H1 (cell line): ENCODE measurements around the gene VWF. TPM values are rescaled to one million over a fixed set of nuclear protein-coding genes. Genes with fewer than 3 reads are reported as not detected.

Experiments
- CTCF ChIA-PET: fragments of 300-600 bp; sonication (Branson Sonifier 250); formaldehyde crosslinking; loops from one replicate; lab custom pipeline; 2021; ENCODE audit not compliant: partially characterized antibody; lab: Charles Lee
- POLR2A ChIA-PET: fragments of 300-600 bp; sonication (Branson Sonifier 250); formaldehyde crosslinking; loops from one replicate; lab custom pipeline; 2021; ENCODE audit warnings: inconsistent platforms; ENCODE audit not compliant: partially characterized antibody; lab: Charles Lee
- DNase-seq, 2 experiments: peaks; one replicate each; pipeline versions ENCODE4 v3.0.0 to v3.0.0-alpha.2; 2010 to 2022; ENCODE audit warnings: low spot score in 2 of 2, low read depth in 1 of 2, mixed read lengths in 1 of 2
- FAIRE-seq: peaks from 2 replicates; lab custom pipeline; 2011; peaks lifted over from hg19 to GRCh38; lab: Jason Lieb, UNC
- H2AFZ ChIP-seq: 2 replicates; pipeline ENCODE4 v1.8.1; 2012; ENCODE audit warnings: low read length, inconsistent platforms
- H2AK5ac ChIP-seq: 2 replicates; pipeline ENCODE4 v1.6.1; 2013; ENCODE audit warnings: low read depth, low read length
- H2BK120ac ChIP-seq: replicated peaks from 2 replicates; pipeline ENCODE3; 2013; ENCODE audit warnings: low read depth, low read length, inconsistent platforms
- H2BK12ac ChIP-seq: 2 replicates; pipeline ENCODE4 v1.6.1; 2013; ENCODE audit warnings: low read depth, low read length
- H2BK15ac ChIP-seq: 2 replicates; pipeline ENCODE4 v1.6.1; 2013; ENCODE audit warnings: low read length
- H2BK20ac ChIP-seq: 2 replicates; pipeline ENCODE4 v1.6.1; 2013; ENCODE audit warnings: low read length
- H2BK5ac ChIP-seq: 2 replicates; pipeline ENCODE4 v1.6.1; 2013; ENCODE audit warnings: low read depth, low read length
- H3K14ac ChIP-seq: 2 replicates; pipeline ENCODE4 v1.6.1; 2013; ENCODE audit warnings: inconsistent platforms; ENCODE audit not compliant: insufficient read length
- H3K18ac ChIP-seq: 2 replicates; pipeline ENCODE4 v1.6.1; 2013; ENCODE audit warnings: low read length; ENCODE audit errors: extremely low read depth
- H3K23ac ChIP-seq: 2 replicates; pipeline ENCODE4 v1.6.1; 2013; ENCODE audit warnings: inconsistent platforms; ENCODE audit not compliant: insufficient read length
- H3K23me2 ChIP-seq: 2 replicates; pipeline ENCODE4 v1.6.1; 2013; ENCODE audit warnings: low read depth, low read length
- H3K27ac ChIP-seq: 2 replicates; pipeline ENCODE4 v1.6.1; 2011; ENCODE audit warnings: low read depth, low read length, inconsistent platforms
- H3K27me3 ChIP-seq, 4 experiments: replicated peaks in 1 of 4; 1 replicate in 1 of 4; 2 replicates in 3 of 4; pipeline versions ENCODE4 v1.6.1 to v1.8.1; 2011 to 2013; ENCODE audit warnings: low read length in 3 of 4, mild to moderate bottlenecking in 3 of 4, inconsistent platforms in 2 of 4, mixed read lengths in 2 of 4, moderate library complexity in 1 of 4; ENCODE audit not compliant: control insufficient read depth in 3 of 4, insufficient read depth in 3 of 4; ENCODE audit errors: extremely low read depth in 1 of 4
- H3K36me3 ChIP-seq, 4 experiments: 2 replicates each; pipeline versions ENCODE4 v1.6.1 to v1.8.1; 2011 to 2013; ENCODE audit warnings: mild to moderate bottlenecking in 4 of 4, low read length in 3 of 4, moderate library complexity in 2 of 4, control low read depth in 1 of 4, inconsistent platforms in 1 of 4; ENCODE audit not compliant: insufficient read depth in 4 of 4, control insufficient read depth in 2 of 4
- H3K4ac ChIP-seq: replicated peaks from 2 replicates; pipeline ENCODE3; 2013; ENCODE audit warnings: low read length, low read depth, mixed read lengths, inconsistent platforms; ENCODE audit not compliant: insufficient read length
- H3K4me1 ChIP-seq, 4 experiments: replicated peaks in 1 of 4; 1 replicate in 1 of 4; 2 replicates in 3 of 4; pipeline versions ENCODE4 v1.6.1 to v1.8.1; 2011 to 2013; ENCODE audit warnings: low read length in 3 of 4, inconsistent platforms in 2 of 4, mixed read lengths in 1 of 4; ENCODE audit not compliant: insufficient read depth in 4 of 4, control insufficient read depth in 3 of 4
- H3K4me2 ChIP-seq, 2 experiments: 2 replicates each; pipeline versions ENCODE4 v1.6.1 to v1.8.1; 2011 to 2013; ENCODE audit warnings: low read depth in 2 of 2, low read length in 2 of 2, control low read depth in 1 of 2, inconsistent platforms in 1 of 2, mild to moderate bottlenecking in 1 of 2; ENCODE audit not compliant: insufficient read depth in 1 of 2
- H3K4me3 ChIP-seq, 4 experiments: fragments of 200-600, 300-600 bp in 1 of 4; sonication (generic), shearing (Covaris generic), sonication (Bioruptor Twin) in 1 of 4; 2 replicates each; pipeline versions ENCODE4 v1.5.1 to v1.8.1; 2011 to 2016; ENCODE audit warnings: low read length in 4 of 4, low read depth in 3 of 4, control low read depth in 2 of 4, inconsistent platforms in 2 of 4, mild to moderate bottlenecking in 2 of 4, mixed read lengths in 1 of 4, moderate library complexity in 1 of 4; ENCODE audit not compliant: insufficient read depth in 2 of 4; ENCODE audit errors: extremely low read depth in 1 of 4
- H3K56ac ChIP-seq: replicated peaks from 2 replicates; pipeline ENCODE3; 2013; ENCODE audit warnings: low read depth, mild to moderate bottlenecking, mixed read lengths, low read length, inconsistent platforms; ENCODE audit not compliant: insufficient read length
- H3K79me1 ChIP-seq: 2 replicates; pipeline ENCODE4 v1.6.1; 2013; ENCODE audit warnings: low read depth, low read length, control low read depth
- H3K79me2 ChIP-seq, 2 experiments: 2 replicates each; pipeline versions ENCODE4 v1.6.1 to v1.8.1; 2012 to 2013; ENCODE audit warnings: low read length in 2 of 2, mild to moderate bottlenecking in 2 of 2, inconsistent platforms in 1 of 2; ENCODE audit not compliant: insufficient read depth in 2 of 2, control insufficient read depth in 1 of 2
- H3K9ac ChIP-seq, 4 experiments: replicated peaks in 1 of 4; 1 replicate in 1 of 4; 2 replicates in 3 of 4; pipeline versions ENCODE4 v1.6.1 to v1.8.1; 2011 to 2013; ENCODE audit warnings: low read depth in 3 of 4, low read length in 3 of 4, control low read depth in 2 of 4, mild to moderate bottlenecking in 2 of 4, moderate library complexity in 2 of 4, inconsistent platforms in 1 of 4; ENCODE audit errors: extremely low read depth in 1 of 4
- H3K9me3 ChIP-seq, 2 experiments: 2 replicates each; pipeline versions ENCODE4 v1.6.1 to v1.8.1; 2012 to 2013; ENCODE audit warnings: mild to moderate bottlenecking in 2 of 2, moderate library complexity in 2 of 2, control low read depth in 1 of 2, inconsistent platforms in 1 of 2, low read depth in 1 of 2, low read length in 1 of 2, mixed read lengths in 1 of 2; ENCODE audit not compliant: insufficient read depth in 2 of 2
- H4K20me1 ChIP-seq, 2 experiments: replicated peaks in 1 of 2; 2 replicates each; pipeline versions ENCODE3 to v1.8.1; 2011 to 2013; ENCODE audit warnings: inconsistent platforms in 2 of 2, low read length in 2 of 2, mild to moderate bottlenecking in 1 of 2; ENCODE audit not compliant: insufficient read depth in 2 of 2, control insufficient read depth in 1 of 2
- H4K5ac ChIP-seq: 2 replicates; pipeline ENCODE4 v1.6.1; 2013; ENCODE audit warnings: low read length, low read depth, mixed read lengths, inconsistent platforms; ENCODE audit not compliant: insufficient read length
- H4K8ac ChIP-seq: 2 replicates; pipeline ENCODE4 v1.8.0; 2013; ENCODE audit warnings: mild to moderate bottlenecking, moderate library complexity, low read length, inconsistent platforms; ENCODE audit not compliant: insufficient read depth; ENCODE audit errors: extremely low read depth
- H4K91ac ChIP-seq: replicated peaks from 2 replicates; pipeline ENCODE3; 2013; ENCODE audit warnings: low read length, mixed read lengths, inconsistent platforms; ENCODE audit not compliant: insufficient read length
- ASH2L ChIP-seq: fragments of 200-600, 300-600 bp; sonication (generic); IDR thresholded peaks from one replicate; pipeline ENCODE4 v1.7.1; 2017; ENCODE audit warnings: low read length
- CBX5 ChIP-seq: fragments of 300-800, 300-1000 bp; sonication (generic); IDR thresholded peaks from 2 replicates; pipeline ENCODE4 v1.7.1; 2016; ENCODE audit warnings: antibody characterized with exemption, low read length, low read depth
- CEBPB ChIP-seq: IDR thresholded peaks from 2 replicates; pipeline ENCODE4 v1.6.1; 2012; ENCODE audit warnings: low read depth, low read length
- CREB1 ChIP-seq: IDR thresholded peaks from 2 replicates; pipeline ENCODE4 v1.6.1; 2012; ENCODE audit warnings: inconsistent platforms
- CTBP2 ChIP-seq: IDR thresholded peaks from 2 replicates; pipeline ENCODE4 v1.7.0; 2011; ENCODE audit warnings: borderline replicate concordance, mild to moderate bottlenecking, moderate library complexity, mixed read lengths, low read length; ENCODE audit not compliant: insufficient read depth, insufficient read length
- HDAC6 ChIP-seq: IDR thresholded peaks from one replicate; pipeline ENCODE4 v1.7.1; 2012; ENCODE audit warnings: low read depth, mild to moderate bottlenecking, inconsistent platforms, low read length, moderate library complexity
- KDM4A ChIP-seq: IDR thresholded peaks from one replicate; pipeline ENCODE4 v1.7.1; 2012; ENCODE audit warnings: low read depth, mild to moderate bottlenecking, moderate library complexity, low read length, inconsistent platforms; ENCODE audit not compliant: severe bottlenecking
- RAD21 ChIP-seq, 2 experiments: IDR thresholded peaks in 1 of 2; conservative IDR thresholded peaks in 1 of 2; 2 replicates each; pipeline ENCODE4 v1.6.1; 2011; ENCODE audit warnings: low read depth in 2 of 2, low read length in 2 of 2, improper control_type of control experiment in 1 of 2, inconsistent platforms in 1 of 2, mild to moderate bottlenecking in 1 of 2, moderate library complexity in 1 of 2
- SIN3A ChIP-seq, 2 experiments: IDR thresholded peaks in 1 of 2; conservative IDR thresholded peaks in 1 of 2; 2 replicates each; pipeline ENCODE4 v1.6.1; 2011 to 2012; ENCODE audit warnings: low read length in 2 of 2, improper control_type of control experiment in 1 of 2, low read depth in 1 of 2, mild to moderate bottlenecking in 1 of 2
- SUZ12 ChIP-seq: fragments of 200-600 bp; sonication (generic); IDR thresholded peaks from 2 replicates; pipeline ENCODE4 v1.6.1; 2012; ENCODE audit warnings: mild to moderate bottlenecking, inconsistent platforms, low read length, moderate library complexity, mixed read lengths
- ZNF274 ChIP-seq: IDR thresholded peaks from 2 replicates; pipeline ENCODE4 v1.7.0; 2012; ENCODE audit warnings: low read length, borderline replicate concordance; ENCODE audit errors: extremely low read depth
- WGBS, 2 experiments: shearing (Covaris generic) in 1 of 2; methylation state at CpG; one replicate each; pipeline versions ENCODE4 v1.1.6 to v1.1.7; 2013 to 2015; ENCODE audit warnings: low lambda C conversion rate in 2 of 2, mixed read lengths in 2 of 2, inconsistent platforms in 1 of 2, low coverage in 1 of 2, missing lambda C conversion rate in 1 of 2; ENCODE audit not compliant: insufficient replicate concordance in 2 of 2, insufficient coverage in 1 of 2, insufficient read length in 1 of 2; ENCODE audit errors: extremely low coverage in 1 of 2, missing lambda C conversion rate in 1 of 2; 5-methylcytosine and 5-hydroxymethylcytosine counted together
- polyA plus RNA-seq, 7 experiments: library from polyadenylated mRNA; depleted of rRNA in 3 of 7; stranded (reverse) in 5 of 7; unstranded in 2 of 7; fragments of >200 nt in 5 of 7; fragments of 200-250 nt in 2 of 7; gene quantifications; 1 replicate in 5 of 7; 2 replicates in 1 of 7; 4 replicates in 1 of 7; pipeline versions ENCODE4 v1.2.1 to v1.2.3, GENCODE V29; 2011 to 2013; ENCODE audit warnings: missing spikeins in 2 of 7, mixed read lengths in 2 of 7
- total RNA-seq: library from RNA; stranded (reverse); fragmentation: NEBNext Ultra II Directional; extraction: Animal tissue kit (Norgen Biotek cat#: 25700); gene quantifications from 2 replicates; pipeline ENCODE4 v1.2.1, GENCODE V29; 2021
- TF ChIP-seq, protein P1 (sequence below): IDR thresholded peaks from 2 replicates; pipeline ENCODE4 v1.6.1; 2012; ENCODE audit warnings: inconsistent platforms

VWF gene
- total and polyA plus RNA-seq, 2 of the 8 experiments (the other 6 are each of a cell fraction or from before 2014, with no cell fraction given): 0.39 to 0.60 TPM

- CTCF ChIA-PET: interaction anchor here (0.9 to 1.2 kb wide), 3 partner anchors 127 to 148 kb away, joined by 3 to 5 read pairs (median 3); no protein-coding TSS in a partner anchor
- no peak for TF ChIP-seq HDAC6
- TF ChIP-seq CREB1: no peak
- TF ChIP-seq ZNF274: no peak
- no peak for TF ChIP-seq RAD21 (IDR thresholded peaks at IDR 0.05 in 1 of 2, conservative IDR thresholded peaks at IDR 0.05 in 1 of 2; ENCODE audit: low read depth in 2 of 2, low read length in 2 of 2)
- no peak for TF ChIP-seq SIN3A (conservative IDR thresholded peaks at IDR 0.05 in 1 of 2, IDR thresholded peaks at IDR 0.05 in 1 of 2; ENCODE audit: low read depth in 1 of 2, low read length in 2 of 2)
- no peak for TF ChIP-seq CBX5
- no peak for TF ChIP-seq ASH2L
- TF ChIP-seq, protein P1, sequence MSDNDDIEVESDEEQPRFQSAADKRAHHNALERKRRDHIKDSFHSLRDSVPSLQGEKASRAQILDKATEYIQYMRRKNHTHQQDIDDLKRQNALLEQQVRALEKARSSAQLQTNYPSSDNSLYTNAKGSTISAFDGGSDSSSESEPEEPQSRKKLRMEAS: no peak
- TF ChIP-seq CEBPB: no peak
- TF ChIP-seq CTBP2: no peak
- no peak for TF ChIP-seq KDM4A
- TF ChIP-seq SUZ12: no peak
Observed at GRCh38 chr12:6157482-6157881, 33.0 kb upstream of the VWF start.

More at GRCh38 chr12:6157482-6157881, 33.0 kb upstream of the VWF start:
- H2BK12ac ChIP-seq: no peak overlapping the region
- WGBS, 2 experiments: 86% methylated on average over 4 of the region's 4 CpGs; no CpG with 5 or more reads in 1 of the 2 experiments
- H3K9me3 ChIP-seq: no peaks in the 10 kb centered on the region; a peak in 1 of 4 replicates
- H3K18ac ChIP-seq: no peak overlapping the region
- H3K4ac ChIP-seq: no peak overlapping the region
- H3K4me1 ChIP-seq: no peaks in the 10 kb centered on the region
- no peak overlapping the region for H3K23ac ChIP-seq
- no peak overlapping the region for H4K5ac ChIP-seq
- H3K36me3 ChIP-seq: no peaks in the 10 kb centered on the region
- H2AFZ ChIP-seq: no peak overlapping the region
- no peaks in the 10 kb centered on the region for H3K23me2 ChIP-seq
- H3K4me2 ChIP-seq: no peak overlapping the region
- no peak overlapping the region for H2BK20ac ChIP-seq
- no peak overlapping the region for H3K4me3 ChIP-seq
- H2BK5ac ChIP-seq: no peak overlapping the region
- no peak overlapping the region for H4K91ac ChIP-seq
- no peaks in the 10 kb centered on the region for H3K79me1 ChIP-seq
- no peak overlapping the region for H3K27ac ChIP-seq
- no peak overlapping the region for H2BK15ac ChIP-seq
- POLR2A ChIA-PET: no interaction called here
- H3K56ac ChIP-seq: no peak overlapping the region
- FAIRE-seq (no peak), DNase-seq (no peak)
- H2AK5ac ChIP-seq: no peak overlapping the region
- H4K20me1 ChIP-seq: no peaks in the 10 kb centered on the region
- no peak overlapping the region for H4K8ac ChIP-seq
- H3K9ac ChIP-seq: no peak overlapping the region
- H3K14ac ChIP-seq: no peak overlapping the region
- no peak overlapping the region for H2BK120ac ChIP-seq
- H3K27me3 ChIP-seq: no peaks in the 10 kb centered on the region
- H3K79me2 ChIP-seq: no peaks in the 10 kb centered on the region
